RWPE2 (cell line): ENCODE data around the gene SMAD6.

ENCODE experiments used
- ATAC-seq: fragments of 200-7000 bp; cut with Tn5 transposase; 3 replicates; pipeline ENCODE4 v1.9.1; 2021; ENCODE audit warnings: low read depth
- DNase-seq: peaks from one replicate; pipeline ENCODE4 v3.0.0-alpha.2; 2020; ENCODE audit warnings: low spot score
- H3K27ac ChIP-seq: fragments of 450-650 bp; 2 replicates; pipeline ENCODE4 v1.5.1; 2017; ENCODE audit warnings: mild to moderate bottlenecking; ENCODE audit not compliant: poor library complexity, severe bottlenecking
- H3K27me3 ChIP-seq: fragments of 250-450 bp; sonication (Bioruptor Pico); 2 replicates; pipeline ENCODE4 v1.5.1; 2021; ENCODE audit warnings: mild to moderate bottlenecking, moderate library complexity; ENCODE audit not compliant: insufficient read depth, poor library complexity, severe bottlenecking
- H3K36me3 ChIP-seq: fragments of 250-450 bp; sonication (Bioruptor Pico); 2 replicates; pipeline ENCODE4 v1.5.1; 2020; ENCODE audit warnings: low read depth, mild to moderate bottlenecking, moderate library complexity
- H3K4me1 ChIP-seq: fragments of 250-450 bp; sonication (Bioruptor Pico); 2 replicates; pipeline ENCODE4 v1.5.1; 2021; ENCODE audit warnings: mild to moderate bottlenecking, moderate library complexity; ENCODE audit not compliant: insufficient read depth, poor library complexity, severe bottlenecking
- H3K4me3 ChIP-seq: fragments of 250-450 bp; sonication (Bioruptor Pico); 2 replicates; pipeline ENCODE4 v1.5.1; 2021; ENCODE audit warnings: mild to moderate bottlenecking, moderate library complexity; ENCODE audit not compliant: severe bottlenecking
- H3K9me3 ChIP-seq: fragments of 250-450 bp; sonication (Bioruptor Pico); 2 replicates; pipeline ENCODE4 v1.5.1; 2021; ENCODE audit warnings: mild to moderate bottlenecking, moderate library complexity; ENCODE audit not compliant: severe bottlenecking
- TF ChIP-seq, protein P1 (sequence below): fragments of 450-650 bp; IDR thresholded peaks from one replicate; pipeline ENCODE4 v1.5.1; 2017; ENCODE audit warnings: mild to moderate bottlenecking, moderate library complexity; ENCODE audit not compliant: poor library complexity, severe bottlenecking

Gene SMAD6

DNA sequence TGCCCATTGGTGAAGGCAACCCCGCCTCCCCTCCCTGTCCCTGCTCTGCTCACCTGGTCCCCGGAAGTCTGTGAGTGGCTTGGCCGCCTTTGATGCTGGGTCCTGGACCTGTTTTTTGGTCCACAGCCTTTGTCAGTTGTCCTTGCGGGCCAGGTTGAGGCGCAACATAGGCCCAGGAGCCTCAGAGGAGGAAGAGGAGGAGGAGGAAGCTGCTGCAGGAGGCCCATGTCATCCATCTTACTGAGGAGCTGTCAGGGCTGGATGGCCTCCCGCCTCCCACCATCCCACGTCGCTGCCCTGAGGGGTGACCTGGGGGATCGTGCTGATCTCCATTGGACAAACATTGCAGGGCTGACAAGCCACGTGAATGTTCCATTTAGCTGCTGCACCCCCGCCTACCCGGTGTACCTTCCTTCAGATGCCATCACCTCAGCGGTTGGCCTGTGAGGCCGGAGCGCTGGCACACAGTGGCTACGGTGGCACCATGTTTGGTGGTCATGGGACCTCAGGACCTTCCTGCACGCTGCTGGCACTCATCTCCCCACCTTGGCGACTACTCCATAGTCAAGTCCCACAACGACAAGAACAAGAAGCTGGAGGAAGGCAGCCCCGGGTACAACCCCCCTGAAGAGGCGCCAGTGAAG, 106.3 kb downstream of the SMAD6 start:
- TF ChIP-seq, protein P1, sequence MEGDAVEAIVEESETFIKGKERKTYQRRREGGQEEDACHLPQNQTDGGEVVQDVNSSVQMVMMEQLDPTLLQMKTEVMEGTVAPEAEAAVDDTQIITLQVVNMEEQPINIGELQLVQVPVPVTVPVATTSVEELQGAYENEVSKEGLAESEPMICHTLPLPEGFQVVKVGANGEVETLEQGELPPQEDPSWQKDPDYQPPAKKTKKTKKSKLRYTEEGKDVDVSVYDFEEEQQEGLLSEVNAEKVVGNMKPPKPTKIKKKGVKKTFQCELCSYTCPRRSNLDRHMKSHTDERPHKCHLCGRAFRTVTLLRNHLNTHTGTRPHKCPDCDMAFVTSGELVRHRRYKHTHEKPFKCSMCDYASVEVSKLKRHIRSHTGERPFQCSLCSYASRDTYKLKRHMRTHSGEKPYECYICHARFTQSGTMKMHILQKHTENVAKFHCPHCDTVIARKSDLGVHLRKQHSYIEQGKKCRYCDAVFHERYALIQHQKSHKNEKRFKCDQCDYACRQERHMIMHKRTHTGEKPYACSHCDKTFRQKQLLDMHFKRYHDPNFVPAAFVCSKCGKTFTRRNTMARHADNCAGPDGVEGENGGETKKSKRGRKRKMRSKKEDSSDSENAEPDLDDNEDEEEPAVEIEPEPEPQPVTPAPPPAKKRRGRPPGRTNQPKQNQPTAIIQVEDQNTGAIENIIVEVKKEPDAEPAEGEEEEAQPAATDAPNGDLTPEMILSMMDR = no peak
- Histone ChIP-seq H3K27ac (no peak overlapping the region), H3K36me3 (no peaks in the 10 kb centered on the region), H3K9me3 (no peaks in the 10 kb centered on the region), H3K27me3 (no peaks in the 10 kb centered on the region), H3K4me3 (no peak overlapping the region), H3K4me1 (peaks cover 11% of the 10 kb centered on the region)
- DNase-seq (no peak), ATAC-seq (no peak)

DNA sequence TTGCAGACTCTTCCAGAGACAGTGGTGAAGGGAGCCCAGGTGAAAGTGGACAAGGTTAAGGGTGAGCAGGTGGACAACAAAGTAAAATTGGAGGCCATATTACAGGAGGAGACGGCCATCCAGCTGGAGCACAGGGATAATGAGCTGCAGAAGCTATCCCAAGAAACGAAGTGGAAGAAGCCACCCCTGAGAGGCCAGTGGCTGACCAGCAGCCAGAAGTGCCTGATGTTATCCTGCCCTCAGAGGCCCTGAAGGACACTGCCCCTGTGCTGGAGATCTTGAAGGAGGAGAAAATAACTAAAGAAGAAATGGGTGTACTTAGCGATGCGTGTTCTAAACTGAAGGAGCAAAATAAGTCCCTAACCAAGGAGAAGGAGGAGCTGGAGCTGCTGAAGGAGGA, 107.6 kb downstream of the SMAD6 start:
- H3K4me1 ChIP-seq = peaks cover 3% of the 10 kb centered on the region
- peaks cover 4% of the 10 kb centered on the region for H3K9me3 ChIP-seq
- TF ChIP-seq, protein P1 = no peak
- ATAC-seq (no peak), DNase-seq (peak; percentile 55)
- no peak overlapping the region for H3K4me3 ChIP-seq
- H3K27ac ChIP-seq = no peak overlapping the region
- H3K36me3 ChIP-seq = no peaks in the 10 kb centered on the region
- no peaks in the 10 kb centered on the region for H3K27me3 ChIP-seq

DNA sequence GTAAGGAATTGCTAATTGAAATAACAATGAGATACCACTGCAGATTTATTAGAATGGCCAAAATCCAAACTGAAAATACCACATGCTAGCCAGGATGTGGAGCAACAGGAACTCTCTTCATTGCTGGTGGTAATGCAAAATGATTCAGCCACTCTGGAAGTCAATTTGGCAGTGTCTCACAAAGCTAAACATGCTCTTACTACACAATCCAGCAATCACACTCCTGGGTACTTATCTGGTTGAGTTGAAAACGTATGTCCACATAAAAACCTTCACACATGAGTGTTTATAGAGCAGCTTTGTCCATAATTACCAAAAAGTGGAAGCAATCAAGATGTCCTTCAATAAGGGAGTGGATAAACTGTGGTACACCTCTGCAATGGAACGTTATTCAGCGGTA, 113.3 kb downstream of the SMAD6 start:
- Histone ChIP-seq H3K4me3 (no peak overlapping the region), H3K27me3 (no peaks in the 10 kb centered on the region), H3K9me3 (peaks cover 4% of the 10 kb centered on the region), H3K4me1 (peaks cover 7% of the 10 kb centered on the region), H3K36me3 (no peaks in the 10 kb centered on the region), H3K27ac (peak overlapping the region; percentile 17)
- TF ChIP-seq, protein P1 = peak; percentile 20
- peak; percentile 84 for ATAC-seq
- no peak for DNase-seq

DNA sequence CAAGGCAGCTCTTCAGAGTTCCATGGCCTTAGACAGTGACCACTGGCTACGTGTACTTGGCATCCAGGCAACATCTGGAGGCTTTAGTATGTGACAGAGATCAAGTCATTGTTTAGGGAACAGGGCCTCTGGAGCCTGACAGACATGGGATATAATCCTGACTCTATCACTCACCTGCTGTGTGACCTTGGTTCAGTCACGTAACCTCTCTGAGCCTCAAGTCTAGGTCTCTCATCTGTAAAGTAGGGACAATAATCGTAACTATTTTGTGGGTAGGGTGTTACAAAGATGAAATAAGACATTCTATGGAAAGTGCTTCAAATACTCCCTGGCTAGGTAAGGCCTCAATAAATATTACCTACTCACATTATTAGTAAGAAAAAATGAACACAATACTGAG, 114.2 kb downstream of the SMAD6 start:
- peaks cover 7% of the 10 kb centered on the region for H3K4me1 ChIP-seq

DNA sequence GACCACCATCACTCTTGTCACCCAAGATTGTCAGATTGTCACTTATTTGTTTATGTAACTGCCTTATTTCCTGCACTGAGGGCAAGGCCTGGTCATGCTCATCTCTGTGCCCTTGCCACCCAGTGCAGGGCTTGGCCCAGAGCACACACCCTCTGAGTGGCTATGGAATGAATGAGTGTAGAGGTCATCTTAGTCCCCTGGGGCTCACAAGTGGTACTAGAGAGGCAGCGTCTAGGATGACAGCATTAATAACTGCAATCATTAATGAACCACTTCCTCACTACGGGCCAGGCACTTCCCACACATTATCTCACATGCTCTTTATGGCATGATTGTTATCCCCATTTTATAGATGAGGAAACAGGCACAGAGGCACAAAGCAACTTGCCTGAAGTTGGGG, 117.0 kb downstream of the SMAD6 start:
- no peak for ATAC-seq
- TF ChIP-seq, protein P1 = no peak
- peaks cover 7% of the 10 kb centered on the region for H3K4me1 ChIP-seq
- H3K36me3 ChIP-seq = no peaks in the 10 kb centered on the region
- no peaks in the 10 kb centered on the region for H3K27me3 ChIP-seq
- H3K9me3 ChIP-seq = peaks cover 4% of the 10 kb centered on the region
- H3K4me3 ChIP-seq = no peak overlapping the region
- no peak overlapping the region for H3K27ac ChIP-seq
- peak; percentile 20 for DNase-seq

More for the DNA sequence above, 114.2 kb downstream of the SMAD6 start:
- TF ChIP-seq, protein P1 = no peak
- no peak overlapping the region for H3K27ac ChIP-seq
- DNase-seq (no peak), ATAC-seq (no peak)
- H3K4me3 ChIP-seq = no peak overlapping the region
- no peaks in the 10 kb centered on the region for H3K36me3 ChIP-seq
- H3K27me3 ChIP-seq = no peaks in the 10 kb centered on the region
- peaks cover 4% of the 10 kb centered on the region for H3K9me3 ChIP-seq
